Skin epidermis (tissue), 12 donors: ENCODE results near the gene LCE3E.
"Not testable (repeated sequence)": the region's sequence is repeated elsewhere in the genome, so short reads cannot be mapped to it uniquely, and the experiment has no call there.

Experiments
- H3K27ac ChIP-seq, 21 experiments: fragments of 200-600 bp; sonication (generic) in 11 of 21; one replicate each; pipeline ENCODE4 v1.5.0; 2020; ENCODE audit warnings: mild to moderate bottlenecking in 3 of 21, inconsistent platforms in 2 of 21, moderate library complexity in 2 of 21
- H3K4me3 ChIP-seq, 7 experiments: fragments of 200-600 bp; sonication (generic) in 2 of 7; one replicate each; pipeline ENCODE4 v1.5.0; 2020; ENCODE audit warnings: inconsistent platforms in 2 of 7, mild to moderate bottlenecking in 2 of 7, moderate library complexity in 1 of 7

LCE3E gene, protein sequence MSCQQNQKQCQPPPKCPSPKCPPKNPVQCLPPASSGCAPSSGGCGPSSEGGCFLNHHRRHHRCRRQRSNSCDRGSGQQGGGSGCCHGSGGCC

DNA sequence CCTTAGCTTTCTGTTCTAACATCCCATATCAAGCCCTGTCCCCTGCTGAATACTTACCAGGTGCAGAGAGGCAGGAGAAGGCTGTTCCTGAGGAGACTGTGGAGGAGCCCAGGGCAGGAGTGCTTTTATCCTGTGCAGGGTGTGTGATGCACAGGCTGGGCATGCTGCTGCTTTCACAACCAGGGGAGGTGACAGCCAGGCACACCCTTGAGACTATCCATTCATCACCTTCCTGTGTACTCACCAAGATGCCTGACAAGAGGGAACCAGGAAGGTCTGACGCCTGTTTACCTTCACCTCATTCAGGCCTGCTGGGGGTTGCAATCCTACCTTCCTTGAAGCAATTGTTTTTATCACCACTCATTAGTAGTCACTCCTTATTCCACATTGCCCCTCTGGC, at the start of gene LCE3E:
Gene LCE3E (minus strand): TSS at position 100 of the 400 bp plus-strand sequence. CDS start 572 bp downstream, outside the sequence.
- Histone ChIP-seq H3K4me3 (no peak within 1 kb of the TSS), H3K27ac (no peak within 1 kb of the TSS)

DNA sequence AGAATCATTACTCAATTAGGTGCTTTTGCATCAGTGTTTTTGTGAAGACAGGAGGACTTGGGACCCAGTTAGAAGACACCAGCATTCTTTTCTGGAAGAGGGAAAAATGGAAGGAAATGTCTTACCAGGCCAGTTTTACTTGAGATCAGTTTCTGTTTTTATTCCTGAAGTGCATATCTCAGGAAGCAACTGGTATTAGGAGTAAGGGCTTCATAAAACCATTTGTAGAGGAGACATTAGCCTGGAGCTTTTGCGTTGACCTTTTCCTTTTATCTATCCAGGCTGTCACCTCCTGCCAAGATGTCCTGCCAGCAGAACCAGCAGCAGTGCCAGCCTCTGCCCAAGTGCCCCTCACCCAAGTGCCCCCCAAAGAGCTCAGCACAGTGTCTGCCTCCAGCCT, 46.9 kb upstream of the LCE3E start, which contains the start of gene LCE3B:
Gene LCE3B (plus strand): TSS at position 301 of the 400 bp plus-strand sequence. CDS start 0 bp downstream, at position 301.
- Histone ChIP-seq H3K4me3 (no peak within 1 kb of the TSS), H3K27ac (no peak within 1 kb of the TSS)

DNA sequence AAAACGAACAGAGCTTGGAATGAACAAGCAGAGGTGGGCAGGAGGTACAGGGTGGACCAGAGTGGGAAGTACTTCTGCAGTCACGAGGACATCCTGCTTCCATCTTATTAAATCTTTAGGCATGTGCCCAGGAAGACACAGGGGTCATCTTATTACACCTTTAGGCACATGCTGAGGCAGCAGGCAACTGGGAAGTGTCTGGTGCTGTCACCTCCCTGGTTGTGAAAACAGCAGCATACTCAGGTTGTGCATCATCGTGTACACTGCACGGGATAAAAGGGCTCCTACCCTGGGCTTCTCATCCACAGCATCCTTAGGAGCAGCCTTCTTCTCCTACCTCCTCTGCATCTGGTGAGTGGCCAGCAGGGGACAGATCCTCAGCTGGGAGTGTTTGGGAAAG, 33.4 kb upstream of the LCE3E start, which contains the start of gene LCE3C:
Gene LCE3C (plus strand): TSS at position 301 of the 400 bp plus-strand sequence. CDS start 498 bp downstream, outside the sequence.
- Histone ChIP-seq H3K4me3 (no peak within 1 kb of the TSS), H3K27ac (no peak within 1 kb of the TSS)

DNA sequence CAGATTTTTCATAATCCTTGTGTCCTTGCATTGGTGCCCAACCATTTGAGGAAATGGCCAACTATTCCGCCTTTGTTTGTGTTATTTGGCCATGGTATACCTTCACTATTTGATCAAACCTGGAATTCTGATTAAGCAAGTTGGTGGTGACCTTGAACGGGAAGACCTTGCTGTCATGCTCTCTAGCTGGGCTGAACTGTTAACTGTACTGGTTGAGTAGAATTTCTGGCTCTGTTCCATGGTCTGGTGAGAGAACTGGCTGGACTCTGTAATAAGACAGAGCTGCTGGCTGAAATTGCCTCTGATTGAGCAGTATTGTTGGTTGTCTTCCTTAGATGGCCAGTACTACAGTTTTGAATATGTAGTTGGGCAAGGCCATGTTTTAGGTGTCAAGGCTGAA, 30.4 kb upstream of the LCE3E start:
- Histone ChIP-seq H3K4me3 (no peak overlapping the region), H3K27ac (no peak overlapping the region)

DNA sequence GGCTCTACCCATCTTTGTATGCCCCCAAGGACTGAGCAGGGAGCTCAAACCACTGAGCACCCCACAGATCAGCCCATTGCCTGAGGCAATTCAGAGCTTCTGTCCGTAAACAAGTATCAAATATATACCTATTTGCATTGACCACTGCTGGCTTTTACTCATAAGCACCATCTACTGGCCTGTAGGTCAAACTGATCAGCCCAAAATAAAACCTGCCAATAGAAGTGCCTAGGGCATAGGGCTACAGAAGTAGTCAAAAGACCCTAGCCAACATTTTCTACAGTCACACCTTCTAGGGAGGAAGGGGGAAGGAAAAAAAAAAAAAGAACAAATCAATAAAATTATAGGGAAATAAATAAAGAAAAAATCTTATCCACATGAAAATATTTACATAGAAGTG, 19.0 kb upstream of the LCE3E start:
- Histone ChIP-seq H3K4me3 (no peak overlapping the region), H3K27ac (no peak overlapping the region)

DNA sequence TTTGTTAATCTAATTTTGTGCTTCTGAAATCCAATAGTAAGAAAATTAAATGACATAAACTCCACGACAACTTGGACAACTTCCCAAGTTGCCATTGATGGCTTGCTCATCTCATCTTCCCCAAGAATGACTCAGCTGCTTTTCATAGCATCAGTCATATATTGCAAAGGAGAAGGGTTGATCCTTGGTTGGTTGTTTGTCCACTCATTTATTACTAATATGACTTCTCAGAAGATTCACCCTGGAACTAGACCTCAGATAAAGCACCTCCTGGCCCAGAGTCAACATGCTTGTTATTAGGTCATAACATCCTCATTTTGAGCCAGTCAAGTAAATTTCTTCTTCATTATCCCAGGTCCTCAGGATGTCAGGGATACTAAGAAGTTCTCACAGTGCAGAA, 16.1 kb upstream of the LCE3E start:
- Histone ChIP-seq H3K27ac (no peak overlapping the region), H3K4me3 (no peak overlapping the region)

DNA sequence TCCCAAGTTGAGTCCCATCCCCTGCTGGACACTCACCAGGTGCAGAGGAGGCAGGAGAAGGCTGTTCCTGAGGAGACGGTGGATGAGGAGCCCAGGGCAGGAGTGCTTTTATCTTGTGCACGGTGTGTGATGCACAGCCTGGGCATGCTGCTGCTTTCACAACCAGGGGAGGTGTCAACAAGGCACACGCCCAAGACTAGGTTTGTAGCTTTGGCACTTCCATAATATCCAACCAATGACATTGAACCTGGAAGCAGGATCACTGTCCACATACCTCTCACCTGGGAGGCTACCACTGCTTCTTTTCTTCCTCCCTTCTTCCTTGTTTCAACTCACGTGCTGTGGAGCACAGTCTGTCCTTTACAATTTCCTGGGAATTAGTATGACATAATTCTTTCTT, 13.9 kb upstream of the LCE3E start, which contains the start of gene LCE3D:
Gene LCE3D (minus strand): TSS at position 84 of the 400 bp plus-strand sequence. CDS start 580 bp downstream, outside the sequence.
- Histone ChIP-seq H3K27ac (no peak within 1 kb of the TSS), H3K4me3 (no peak within 1 kb of the TSS)

DNA sequence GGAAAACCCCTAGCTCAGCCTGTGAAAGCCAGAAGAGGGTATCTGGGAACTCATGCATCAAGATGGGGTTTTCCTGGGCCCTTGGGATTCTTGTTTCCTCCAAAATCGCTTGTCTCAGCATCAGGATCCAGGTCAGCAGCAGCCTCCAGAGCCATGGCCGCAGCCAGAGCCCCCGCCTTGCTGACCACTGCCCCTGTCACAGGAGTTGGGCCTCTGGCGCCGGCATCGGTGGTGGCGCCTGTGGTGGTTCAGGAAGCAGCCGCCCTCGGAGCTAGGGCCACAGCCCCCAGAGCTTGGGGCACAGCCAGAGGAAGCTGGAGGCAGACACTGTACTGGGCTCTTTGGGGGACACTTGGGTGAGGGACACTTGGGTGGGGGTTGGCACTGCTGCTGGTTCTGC, 12.9 kb upstream of the LCE3E start:
- H3K4me3 ChIP-seq, H3K27ac ChIP-seq: not testable (repeated sequence)

DNA sequence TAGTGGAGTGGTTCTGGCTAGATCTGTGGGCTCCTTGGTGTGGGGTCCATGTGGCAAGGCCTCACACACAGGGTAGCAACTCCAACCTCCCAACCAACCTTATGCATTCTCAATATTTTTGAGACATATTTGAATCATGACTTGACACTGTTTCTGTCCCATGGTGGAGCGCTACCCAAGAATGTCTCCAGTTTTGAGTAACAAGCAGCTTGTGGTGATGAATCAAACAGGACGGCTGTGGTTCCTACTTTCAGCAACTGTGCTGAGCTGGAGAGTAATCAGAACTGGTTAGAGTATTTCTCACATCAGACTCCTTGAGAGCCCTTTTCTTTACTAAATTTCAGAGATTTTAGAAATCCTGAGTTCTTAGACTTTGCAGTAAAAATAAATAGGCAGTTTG, 10.6 kb upstream of the LCE3E start:
- H3K4me3 ChIP-seq: no peak overlapping the region

DNA sequence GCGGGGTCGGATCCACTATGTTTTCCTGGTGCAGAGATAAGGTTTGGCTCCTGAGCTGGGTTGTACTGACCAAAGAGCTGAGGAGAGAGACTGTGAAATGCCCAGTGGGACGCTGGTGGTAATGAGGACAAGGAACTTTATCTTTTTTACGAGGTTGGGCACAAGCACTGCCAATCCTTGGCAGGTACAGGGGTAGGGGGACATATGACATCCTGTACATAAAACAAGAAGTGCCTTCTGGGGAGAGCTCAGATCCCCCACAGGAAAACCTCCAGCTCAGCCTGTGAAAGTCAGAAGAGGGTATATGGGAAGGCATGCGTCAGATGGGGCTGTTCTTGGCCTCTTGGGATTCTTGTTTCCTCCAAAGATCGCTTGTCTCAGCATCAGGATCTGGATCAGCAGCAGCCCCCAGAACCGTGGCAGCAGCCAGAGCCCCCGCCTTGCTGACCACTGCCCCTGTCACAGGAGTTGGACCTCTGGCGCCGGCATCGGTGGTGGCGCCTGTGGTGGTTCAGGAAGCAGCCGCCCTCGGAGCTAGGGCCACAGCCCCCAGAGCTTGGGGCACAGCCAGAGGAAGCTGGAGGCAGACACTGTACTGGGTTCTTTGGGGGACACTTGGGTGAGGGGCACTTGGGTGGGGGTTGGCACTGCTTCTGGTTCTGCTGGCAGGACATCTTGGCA, 905 bp downstream of the LCE3E start:
- no peak overlapping the region for H3K27ac ChIP-seq
- no peak overlapping the region for H3K4me3 ChIP-seq

More for the DNA sequence above, 10.6 kb upstream of the LCE3E start:
- H3K27ac ChIP-seq: no peak overlapping the region

DNA sequence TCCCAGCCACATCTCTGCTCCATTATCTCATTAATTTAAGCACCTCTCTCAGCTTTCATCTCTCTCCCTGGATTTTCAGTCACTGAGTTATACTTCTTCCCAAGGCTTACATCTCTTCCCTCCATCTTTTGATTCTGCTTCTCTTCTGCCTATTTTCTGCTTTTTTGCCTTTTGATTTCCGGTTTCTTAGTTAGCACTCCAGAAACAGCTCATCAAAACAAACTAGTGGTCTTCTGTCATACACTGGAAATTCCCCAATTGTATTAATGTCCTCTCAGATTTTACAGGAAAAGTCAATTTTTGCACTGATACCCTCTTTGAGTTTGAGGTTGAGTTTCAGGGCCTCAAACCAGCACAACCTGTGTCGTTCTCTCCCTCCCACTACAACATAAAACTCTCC, 1.5 kb downstream of the LCE3E start:
- H3K4me3 ChIP-seq: no peak overlapping the region
- H3K27ac ChIP-seq: no peak overlapping the region

DNA sequence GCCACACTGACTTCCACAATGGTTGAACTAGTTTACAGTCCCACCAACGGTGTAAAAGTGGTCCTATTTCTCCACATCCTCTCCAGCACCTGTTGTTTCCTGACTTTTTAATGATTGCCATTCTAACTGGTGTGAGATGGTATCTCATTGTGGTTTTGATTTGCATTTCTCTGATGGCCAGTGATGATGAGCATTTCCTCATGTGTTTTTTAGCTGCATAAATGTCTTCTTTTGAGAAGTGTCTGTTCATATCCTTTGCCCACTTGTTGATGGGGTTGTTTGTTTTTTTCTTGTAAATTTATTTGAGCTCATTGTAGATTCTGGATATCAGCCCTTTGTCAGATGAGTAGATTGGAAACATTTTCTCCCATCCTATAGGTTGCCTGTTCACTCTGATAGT, 18.2 kb downstream of the LCE3E start:
- not testable (repeated sequence) for H3K27ac ChIP-seq, H3K4me3 ChIP-seq

DNA sequence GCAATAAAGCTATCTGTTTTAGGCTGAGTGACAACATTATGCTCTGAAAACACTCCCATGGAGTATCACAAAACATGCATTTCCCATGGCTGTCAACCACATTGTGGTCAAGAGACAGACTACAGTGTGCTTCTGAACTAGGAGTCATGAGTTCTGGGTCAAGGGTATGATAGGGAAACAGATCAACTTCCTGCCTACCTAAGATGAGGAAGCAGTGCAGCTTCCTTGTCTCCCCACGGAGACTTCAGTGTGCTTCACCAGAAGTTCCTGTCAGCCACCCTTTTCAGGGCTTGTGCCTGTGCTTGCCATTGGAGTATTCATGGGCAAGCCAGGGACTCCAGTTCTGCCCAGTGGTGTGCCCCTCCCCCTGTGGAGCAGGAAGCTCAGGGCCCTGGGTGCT, 19.9 kb downstream of the LCE3E start:
- no peak overlapping the region for H3K27ac ChIP-seq
- no peak overlapping the region for H3K4me3 ChIP-seq

DNA sequence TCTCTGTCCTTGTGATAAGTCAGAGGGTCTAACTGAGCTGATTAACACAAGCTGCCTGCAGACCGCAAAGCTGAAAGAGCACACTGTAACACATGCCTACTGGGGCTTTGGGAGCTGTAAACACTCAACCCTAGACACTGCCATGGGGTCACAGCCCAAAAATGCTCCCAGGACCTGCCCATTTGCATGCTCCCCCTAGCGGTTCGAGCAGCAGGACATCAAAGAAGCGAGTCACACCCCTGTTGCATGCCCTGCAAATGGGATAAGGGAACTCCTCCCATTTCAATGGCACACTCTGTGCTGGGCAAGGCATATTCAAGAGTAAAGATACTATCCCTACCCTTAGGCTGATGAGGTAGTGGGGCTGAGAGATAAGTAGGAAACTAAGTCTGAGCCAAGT, 22.8 kb downstream of the LCE3E start:
- H3K4me3 ChIP-seq: no peak overlapping the region
- H3K27ac ChIP-seq: no peak overlapping the region

DNA sequence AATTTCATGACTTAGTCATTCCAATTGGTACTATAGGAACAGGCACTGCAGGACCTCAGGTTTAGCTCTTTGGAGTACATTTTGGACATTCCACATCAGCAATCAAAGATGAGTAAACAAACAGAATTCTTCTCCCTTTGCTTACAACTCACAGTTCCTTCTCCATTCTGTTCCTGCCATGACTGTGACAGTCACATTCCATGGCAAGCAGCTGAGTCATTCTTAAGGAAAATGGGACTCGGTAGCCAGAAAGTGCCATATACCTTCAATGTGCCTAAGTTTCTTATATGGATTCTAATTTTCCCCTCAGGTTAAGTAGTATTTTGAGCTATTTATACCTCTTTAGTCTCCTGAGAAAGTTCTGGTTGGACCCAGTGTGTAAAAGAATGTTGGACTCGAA, 26.7 kb downstream of the LCE3E start:
- H3K27ac ChIP-seq: no peak overlapping the region
- no peak overlapping the region for H3K4me3 ChIP-seq

DNA sequence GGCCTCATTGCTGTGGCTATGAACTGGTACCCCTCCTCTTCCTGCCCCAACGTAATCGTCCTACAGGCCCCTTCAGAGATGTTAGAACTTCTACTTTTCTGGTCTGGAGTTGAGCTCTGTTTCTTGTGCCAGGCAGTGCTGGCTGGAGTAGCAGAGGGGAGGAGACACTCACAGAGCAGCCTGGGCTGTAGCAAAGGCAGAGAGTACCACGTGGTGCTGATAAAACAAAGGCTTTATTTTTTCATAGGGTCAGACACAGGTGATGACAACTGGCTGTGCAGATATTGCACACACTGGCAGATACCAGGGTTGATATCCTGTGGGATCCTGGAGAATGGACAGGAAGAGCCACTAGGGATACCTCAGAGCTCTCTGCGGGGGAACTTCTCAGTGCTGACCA, 29.1 kb downstream of the LCE3E start:
- H3K4me3 ChIP-seq: no peak overlapping the region
- no peak overlapping the region for H3K27ac ChIP-seq

DNA sequence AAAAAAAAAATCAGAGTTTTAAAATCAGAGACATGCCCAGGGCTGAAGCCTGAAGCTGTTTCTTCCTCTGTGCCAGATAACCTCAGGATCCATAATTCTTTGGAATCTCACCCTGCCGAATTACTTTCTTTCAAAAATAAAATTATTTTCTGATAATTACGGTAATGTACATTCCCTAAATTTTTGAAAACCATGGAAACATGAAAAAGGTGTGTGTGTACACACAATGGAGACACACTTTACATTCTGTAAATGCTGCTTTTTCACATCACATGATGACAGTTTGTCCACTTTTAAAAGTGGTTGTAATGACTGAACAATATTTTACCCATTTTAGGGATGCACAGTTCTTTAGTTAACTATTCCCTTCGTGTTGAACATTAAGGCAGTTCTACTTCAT, 30.8 kb downstream of the LCE3E start:
- Histone ChIP-seq H3K4me3 (no peak overlapping the region), H3K27ac (no peak overlapping the region)

DNA sequence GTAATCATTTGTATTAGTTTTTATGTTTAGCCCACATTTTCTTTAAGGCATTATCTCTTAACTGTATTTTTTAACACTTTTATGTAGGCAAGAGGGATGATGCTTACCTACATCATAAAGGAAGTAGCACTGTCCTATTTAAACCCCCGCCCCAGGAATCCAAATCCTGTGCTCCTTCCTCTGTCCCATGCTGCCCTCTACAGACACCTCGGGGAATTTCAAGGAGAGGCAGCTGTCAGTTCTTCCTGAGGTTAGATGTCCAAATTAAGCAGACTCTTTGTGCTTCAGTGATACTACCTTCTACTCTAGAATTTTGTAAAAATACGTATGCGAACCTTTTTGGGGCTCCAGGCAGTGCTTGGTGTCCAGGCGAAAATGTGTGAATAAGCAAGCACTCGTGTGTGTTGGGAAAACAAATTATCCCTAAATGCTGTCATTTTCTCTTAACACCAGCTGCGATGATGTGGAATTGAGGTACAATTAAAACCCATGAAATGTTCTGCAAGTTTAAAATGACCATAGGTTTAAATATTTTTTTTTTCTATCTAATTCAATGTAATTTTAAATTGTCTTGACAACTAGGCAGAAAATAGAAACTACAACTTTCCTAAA, 33.1 kb downstream of the LCE3E start:
- Histone ChIP-seq H3K27ac (no peak overlapping the region), H3K4me3 (no peak overlapping the region)

DNA sequence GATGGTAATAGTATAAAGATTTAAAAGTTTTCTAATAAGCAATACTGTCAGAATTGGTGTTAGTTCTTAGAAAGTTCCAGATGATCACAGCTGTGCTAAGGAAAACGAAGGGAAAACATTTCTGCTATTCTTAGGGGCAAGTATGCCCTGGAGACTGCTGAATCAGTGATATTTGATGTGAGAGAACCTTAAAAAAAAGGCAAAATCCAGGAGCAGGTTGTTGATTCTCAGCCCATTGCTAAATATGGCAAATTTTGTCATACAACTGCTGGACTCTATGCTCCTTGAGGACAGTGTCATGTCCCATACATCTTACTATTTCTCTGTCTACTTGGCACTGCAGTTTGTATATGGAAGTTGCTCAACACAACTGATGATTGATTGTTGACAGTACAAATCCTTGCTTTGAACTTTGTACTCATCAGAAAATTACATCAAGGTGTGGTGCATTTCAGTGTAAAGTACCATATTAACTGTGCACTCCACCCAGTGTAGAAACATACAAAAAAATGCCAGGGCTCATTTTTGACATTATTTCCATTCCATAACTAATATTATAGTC, 41.4 kb downstream of the LCE3E start:
- H3K4me3 ChIP-seq: no peak overlapping the region
- no peak overlapping the region for H3K27ac ChIP-seq

DNA sequence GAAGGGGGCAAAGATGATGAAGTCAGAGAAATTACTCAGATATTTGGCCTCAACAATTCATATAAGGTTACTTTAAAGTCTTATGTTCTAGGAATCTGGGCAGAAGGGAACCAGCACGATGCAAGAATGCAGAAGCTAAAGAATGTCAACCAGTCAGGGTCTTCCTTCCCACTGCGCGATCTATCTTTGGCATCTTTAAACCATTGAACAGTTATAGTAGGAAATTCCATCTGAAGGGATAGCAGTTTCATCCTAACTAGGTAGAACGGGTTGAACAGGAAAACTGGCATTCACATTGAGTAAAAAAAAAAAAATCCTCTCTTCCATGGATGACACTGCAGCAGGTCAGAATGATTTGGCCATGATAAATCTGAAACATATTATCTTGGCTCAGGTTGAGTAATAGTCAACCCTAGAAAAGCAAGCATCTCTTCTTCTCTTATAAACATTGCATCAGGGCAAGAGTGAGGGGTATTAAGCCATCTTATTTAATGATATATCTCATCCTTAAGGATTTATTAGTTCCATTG, 46.0 kb downstream of the LCE3E start:
- H3K27ac ChIP-seq: no peak overlapping the region
- H3K4me3 ChIP-seq: no peak overlapping the region

DNA sequence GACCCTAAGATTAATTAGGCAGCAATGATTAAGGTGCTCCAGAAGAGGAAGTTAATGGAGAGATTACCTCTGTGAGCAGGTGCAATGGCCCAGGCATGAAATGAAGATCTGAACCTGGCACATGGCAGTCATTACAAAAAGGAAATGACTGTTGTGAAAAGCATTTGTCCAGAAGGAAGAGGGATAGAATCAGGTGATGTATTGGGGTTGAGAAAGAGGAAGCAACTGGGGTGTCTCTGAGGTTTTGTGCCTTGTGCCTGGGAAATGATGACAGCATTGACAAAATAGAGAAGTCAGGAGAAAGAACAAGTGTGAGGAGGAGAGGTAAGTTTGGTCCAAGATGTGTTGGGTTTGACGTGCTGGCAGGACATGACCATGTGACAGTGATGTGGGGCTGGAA, 46.7 kb downstream of the LCE3E start:
- Histone ChIP-seq H3K4me3 (no peak overlapping the region), H3K27ac (no peak overlapping the region)
